NOMO-1 treated with dmso at 0.1 percent for 144 hours (cell line): Measurements from ENCODE around the gene ZNF253.
"Not testable (repeated sequence)": the region's sequence is repeated elsewhere in the genome, so short reads cannot be mapped to it uniquely, and the experiment has no call there.

ENCODE experiments used
- DNase-seq: peaks from one replicate; lab custom pipeline; 2025; ENCODE audit not compliant: unreplicated experiment; lab: John Stamatoyannopoulos, UW

The ZNF253 gene

DNA sequence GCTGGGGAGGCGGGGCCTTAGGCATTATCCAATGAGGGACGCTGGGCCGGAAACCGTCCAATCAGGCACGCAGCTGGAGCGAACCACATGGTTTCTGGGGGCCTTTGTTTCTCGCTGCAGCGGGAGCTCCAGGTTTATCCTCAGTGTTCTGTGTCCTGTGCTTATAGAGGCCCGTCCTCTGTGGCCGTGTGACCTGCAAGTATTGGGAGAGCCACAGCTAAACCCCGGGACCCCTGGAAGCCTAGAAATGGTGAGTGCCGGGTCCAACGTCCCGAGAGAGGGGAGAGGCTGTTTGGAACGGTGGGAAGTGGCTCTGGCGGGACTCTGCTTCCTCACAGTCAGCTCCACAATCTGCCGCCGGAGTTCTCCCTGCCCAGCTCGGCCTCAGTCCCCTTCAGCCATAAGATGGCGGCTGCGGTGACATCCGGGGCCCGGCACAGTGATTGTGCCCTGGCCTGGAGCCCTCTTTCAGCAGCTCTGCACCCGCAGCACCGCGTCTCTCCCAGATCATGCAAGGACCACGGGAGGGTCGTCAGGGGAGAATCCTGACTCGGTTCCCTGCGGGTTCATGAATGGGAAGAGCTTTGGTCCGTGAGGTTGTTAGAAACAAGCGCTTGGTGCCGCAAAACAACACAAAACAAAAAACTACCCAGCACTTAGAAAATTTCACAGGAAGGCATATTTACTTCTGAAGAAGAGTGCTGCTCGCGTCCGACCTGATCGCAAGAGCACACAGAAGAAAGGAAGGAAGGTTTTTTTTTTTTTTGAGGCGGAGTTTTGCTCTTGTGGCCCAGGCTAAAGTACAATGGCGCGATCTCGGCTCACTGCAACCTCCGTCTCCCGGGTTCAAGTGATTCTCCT, at the start of gene ZNF253:
ZNF253 (plus strand) TSS at position 133 of the 861 bp plus-strand sequence; CDS start at position 248, 115 bp downstream.
- DNase-seq = peak; percentile 94

GRCh38 chr19:19816679-19817078, 49.0 kb upstream of the ZNF253 start:
- no peak for DNase-seq

DNA sequence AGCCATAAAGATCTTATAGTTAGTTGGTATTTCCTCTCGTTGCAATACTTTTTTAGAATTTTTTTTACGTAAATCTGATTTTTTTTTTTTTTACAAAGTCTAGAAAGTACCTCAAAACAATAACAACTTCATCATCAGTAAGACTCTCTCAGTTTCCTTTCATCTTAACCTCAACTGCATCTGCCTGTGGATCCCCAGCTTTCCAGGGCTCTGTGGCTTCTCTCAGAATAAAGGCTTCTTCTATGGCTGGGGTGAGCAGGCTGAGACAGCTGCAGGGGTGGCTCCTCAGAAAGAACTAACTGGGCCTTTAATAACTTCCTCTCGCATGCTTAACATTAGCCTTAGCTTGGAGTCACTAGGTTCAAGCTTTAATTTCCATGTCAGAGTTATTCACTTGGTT, 48.3 kb upstream of the ZNF253 start:
- no peak for DNase-seq

DNA sequence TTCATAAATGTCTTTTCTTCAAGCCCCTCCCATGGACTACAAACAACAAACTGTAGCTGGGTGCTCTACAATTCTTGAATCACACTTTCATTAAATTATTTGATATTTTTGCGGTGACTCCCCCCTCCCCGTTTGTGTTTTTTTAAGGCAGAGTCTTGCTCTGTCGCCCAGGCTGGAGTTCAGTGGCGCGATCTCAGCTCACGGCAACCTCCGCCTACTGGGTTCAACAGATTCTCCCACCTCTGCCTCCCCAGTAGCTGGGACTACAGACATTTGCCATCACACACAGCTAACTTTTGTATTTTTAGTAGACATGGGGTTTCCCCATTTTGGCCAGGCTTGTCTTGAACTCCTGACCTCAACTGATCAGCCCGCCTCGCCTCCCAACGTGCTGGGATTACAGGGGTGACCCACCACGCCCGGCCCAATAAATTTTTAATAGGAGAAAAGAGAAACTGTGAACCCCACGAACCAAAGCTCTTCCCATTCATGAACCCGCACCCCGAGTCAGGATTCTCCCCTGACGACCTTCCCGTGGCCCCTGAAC, 44.8 kb upstream of the ZNF253 start:
- DNase-seq = no peak

DNA sequence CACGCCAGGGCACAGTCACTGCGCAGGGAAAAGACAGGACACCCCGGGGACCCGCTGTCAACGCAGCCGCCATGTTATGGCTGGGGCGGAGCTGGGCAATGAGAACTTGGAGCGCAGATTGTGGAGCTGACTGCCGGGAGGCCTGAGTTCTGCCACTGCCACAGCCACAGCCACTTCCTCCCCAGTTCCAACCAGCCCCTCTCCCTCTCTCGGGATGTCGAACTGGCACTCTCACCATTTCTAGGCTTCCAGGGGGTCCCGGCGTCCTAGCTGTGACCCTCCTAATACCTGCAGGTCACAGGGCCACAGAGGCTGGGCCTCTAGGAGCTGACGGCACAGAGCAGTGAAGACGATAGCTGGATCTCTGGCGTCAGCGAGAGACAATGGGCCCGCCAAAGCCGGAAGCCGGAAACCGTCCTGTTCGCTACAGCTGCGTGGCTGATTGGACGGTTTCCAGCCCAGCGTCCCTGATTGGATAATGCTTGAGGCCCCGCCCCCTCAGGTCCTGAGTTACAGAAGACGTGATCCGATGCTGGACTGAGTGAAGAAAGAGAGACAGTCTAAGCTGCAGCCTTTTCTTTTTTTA, 44.2 kb upstream of the ZNF253 start, which contains the start of gene ZNF506:
ZNF506 (minus strand) TSS at position 385 of the 586 bp plus-strand sequence; CDS start at position 238, 147 bp downstream.
- peak; percentile 70 for DNase-seq

- DNase-seq = not testable (repeated sequence)
Observed at GRCh38 chr19:19821976-19822375, 43.7 kb upstream of the ZNF253 start.

DNA sequence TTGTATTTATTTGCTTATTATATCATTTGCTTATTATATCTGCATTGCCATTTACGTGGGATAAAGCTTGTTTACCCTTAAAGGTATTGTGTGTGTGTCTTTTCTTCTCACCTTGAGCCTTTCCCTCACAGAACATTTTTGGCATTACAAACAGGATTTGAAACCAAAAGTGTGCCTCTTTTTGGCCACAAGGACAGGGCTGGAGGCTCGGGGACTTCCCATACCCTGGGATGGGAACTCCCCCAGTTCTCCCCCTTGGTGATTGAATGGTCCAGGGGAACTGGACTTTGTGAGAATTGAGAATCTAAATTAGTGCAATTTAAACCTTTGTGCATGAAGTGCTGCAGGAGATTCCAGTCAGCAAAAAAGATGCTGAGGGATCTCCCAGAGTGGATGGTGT, 41.8 kb upstream of the ZNF253 start:
- DNase-seq = no peak

DNA sequence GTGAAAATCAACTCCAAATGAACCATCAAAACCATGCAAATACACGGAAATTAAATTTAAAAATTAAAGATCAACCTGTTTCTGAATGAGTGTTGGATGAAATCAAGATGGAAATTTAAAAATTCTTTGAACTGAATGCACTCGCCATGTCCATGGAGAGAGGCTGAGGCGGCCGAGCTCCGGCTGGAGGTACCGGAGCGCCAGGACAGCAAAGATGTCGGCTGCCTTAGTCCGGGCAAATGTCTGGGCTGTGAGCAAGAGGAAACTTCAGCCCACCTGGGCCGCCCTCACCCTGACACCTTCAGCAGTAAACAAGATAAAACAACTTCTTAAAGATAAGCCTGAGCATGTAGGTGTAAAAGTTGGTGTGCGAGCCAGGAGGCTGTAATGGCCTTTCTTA, 38.8 kb upstream of the ZNF253 start:
- DNase-seq = no peak

- no peak for DNase-seq
Observed at GRCh38 chr19:19835560-19836038, 30.1 kb upstream of the ZNF253 start.

DNA sequence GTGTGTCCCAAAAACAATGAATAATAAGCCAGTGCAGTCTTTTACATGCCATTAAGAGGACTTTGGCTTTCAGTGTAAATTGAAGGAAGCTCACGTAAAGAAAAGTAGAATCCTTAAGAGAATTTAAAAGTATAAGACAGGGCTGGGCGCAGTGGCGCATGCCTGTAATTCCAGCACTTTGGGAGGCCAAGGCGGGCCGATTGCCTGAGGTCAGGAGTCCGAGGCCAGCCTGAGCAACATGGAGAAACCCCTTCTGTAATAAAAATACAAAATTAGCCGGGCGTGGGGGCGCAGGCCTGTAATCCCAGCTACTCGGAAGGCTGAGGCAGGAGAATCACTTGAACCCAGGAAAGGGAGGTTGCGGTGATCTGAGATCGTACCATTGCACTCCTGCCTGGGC, 17.9 kb upstream of the ZNF253 start:
- DNase-seq = no peak

GRCh38 chr19:19849056-19849455, 16.6 kb upstream of the ZNF253 start:
- DNase-seq = no peak

- DNase-seq = not testable (repeated sequence)
Observed at GRCh38 chr19:19851740-19852139, 13.9 kb upstream of the ZNF253 start.

GRCh38 chr19:19858751-19859150, 6.9 kb upstream of the ZNF253 start:
- DNase-seq = no peak

GRCh38 chr19:19860756-19861390, 4.8 kb upstream of the ZNF253 start:
- no peak for DNase-seq

GRCh38 chr19:19866611-19867248, 1.0 kb downstream of the ZNF253 start:
- DNase-seq = peak; percentile 30

GRCh38 chr19:19870086-19870485, 4.4 kb downstream of the ZNF253 start:
- not testable (repeated sequence) for DNase-seq

DNA sequence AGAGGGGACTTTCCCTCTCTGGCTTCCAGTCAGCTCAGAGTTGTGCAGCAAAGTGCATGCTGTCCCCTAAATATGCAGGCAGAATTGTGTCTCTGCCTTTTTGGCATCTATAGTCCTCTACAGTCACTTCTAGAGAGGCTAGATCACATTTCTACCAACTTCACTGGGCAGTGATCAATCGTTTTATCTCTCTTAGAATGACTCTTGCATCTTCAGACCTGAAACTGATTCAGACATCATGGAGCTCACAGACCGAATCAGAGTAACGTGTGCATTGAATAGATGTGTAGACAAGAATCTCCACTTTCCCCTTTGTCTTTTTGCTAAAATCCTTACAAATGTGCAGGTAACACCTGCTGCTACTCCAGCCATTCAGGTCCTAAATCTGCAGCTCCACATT, 6.2 kb downstream of the ZNF253 start:
- no peak for DNase-seq

GRCh38 chr19:19873381-19873780, 7.7 kb downstream of the ZNF253 start:
- no peak for DNase-seq

DNA sequence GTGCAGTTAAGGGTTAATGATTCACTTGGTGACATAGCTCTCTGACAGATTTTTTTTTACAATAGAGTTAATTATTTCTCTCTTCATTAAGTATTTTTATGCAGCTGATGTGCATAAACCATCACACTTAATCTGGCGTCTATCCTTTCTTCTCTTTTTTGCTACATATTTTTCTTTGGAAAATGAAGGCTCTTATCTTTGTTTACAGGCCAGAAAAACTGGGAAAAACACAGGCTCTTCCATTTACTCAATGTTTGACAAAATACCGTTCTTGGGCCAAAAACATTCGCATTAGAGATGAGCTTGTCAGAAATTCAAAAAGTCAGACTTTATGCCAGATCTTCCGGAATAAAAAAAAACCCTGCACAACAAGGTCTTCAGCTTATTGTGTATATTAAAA, 12.0 kb downstream of the ZNF253 start:
- DNase-seq = no peak

GRCh38 chr19:19884583-19884982, 18.9 kb downstream of the ZNF253 start:
- DNase-seq = no peak
